Measurements from ENCODE around the gene EIF5B. TPM values are rescaled to one million over a fixed set of nuclear protein-coding genes. Genes with fewer than 3 reads are reported as not detected.
"Not testable (repeated sequence)": the region's sequence is repeated elsewhere in the genome, so short reads cannot be mapped to it uniquely, and the experiment has no call there.

Gene EIF5B
- total RNA-seq, 1 experiment from 2014 or later = 7.2 TPM

DNA sequence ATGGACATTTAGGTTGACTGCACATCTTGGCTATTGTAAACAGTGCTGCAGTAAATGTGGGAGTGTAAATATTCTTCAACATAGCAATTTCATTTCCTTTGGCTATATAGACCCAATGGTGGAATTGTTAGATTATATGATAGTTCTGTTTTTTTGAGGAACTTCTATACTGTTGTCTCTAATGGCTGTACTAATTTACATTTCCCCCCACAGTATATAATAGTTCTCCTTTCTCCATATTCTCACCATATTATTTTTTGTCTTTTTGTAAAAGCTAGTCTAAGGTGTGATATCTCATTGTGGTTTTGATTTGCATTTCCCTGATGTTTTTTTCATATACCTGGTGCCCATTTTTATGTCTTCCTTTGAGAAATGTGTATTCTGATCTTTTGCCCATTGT is 13.0 kb downstream of the EIF5B start:
- in situ Hi-C loops (cut with HindIII; ENCODE audit: low pct_unique_long_range_greater_than_20kb, low sequenced_read_pairs) = no loop called here
- no peak for DNase-seq (ENCODE audit: low read depth, low spot score)

DNA sequence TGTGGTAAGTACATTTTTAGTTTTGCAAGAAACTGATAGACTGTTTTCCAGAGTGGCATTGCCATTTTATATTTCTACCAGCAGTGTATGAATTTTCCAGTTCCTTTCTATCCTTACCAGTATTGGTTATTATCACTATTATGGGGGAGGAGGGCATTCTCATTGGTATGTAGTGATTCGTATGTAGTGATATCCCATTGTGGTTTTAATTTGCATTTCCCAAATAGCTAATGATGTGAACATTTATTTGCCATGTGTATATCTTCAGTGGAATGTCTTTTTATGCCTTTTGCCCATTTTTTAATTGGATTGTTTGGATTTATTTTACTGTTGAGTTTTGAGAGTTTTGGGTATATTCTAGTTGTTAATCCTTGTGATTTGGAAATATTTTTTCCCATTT is 16.9 kb downstream of the EIF5B start:
- in situ Hi-C loops (cut with HindIII; ENCODE audit: low pct_unique_long_range_greater_than_20kb, low sequenced_read_pairs) = no loop called here
- DNase-seq (ENCODE audit: low read depth, low spot score) = no peak

DNA sequence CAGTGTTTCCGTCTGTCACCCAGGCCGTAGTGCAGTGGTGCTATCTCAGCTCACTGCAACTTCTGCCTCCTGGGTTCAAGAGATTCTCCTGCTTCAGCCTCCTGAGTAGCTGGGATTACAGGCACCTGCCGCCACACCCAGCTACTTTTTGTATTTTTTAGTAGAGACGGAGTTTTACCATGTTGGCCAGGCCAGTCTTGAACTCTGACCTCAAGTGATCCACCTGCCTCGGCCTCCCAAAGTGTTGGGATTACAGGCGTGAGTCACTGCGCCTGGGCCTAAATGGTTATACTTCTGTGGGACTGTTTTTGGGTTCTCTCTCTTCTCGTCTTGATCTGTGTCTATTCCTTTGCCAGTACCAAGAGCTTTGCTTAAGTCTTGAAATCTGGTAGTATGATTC is 17.6 kb downstream of the EIF5B start:
- DNase-seq (ENCODE audit: low read depth, low spot score); in situ Hi-C loops (cut with HindIII; ENCODE audit: low pct_unique_long_range_greater_than_20kb, low sequenced_read_pairs): not testable (repeated sequence)

DNA sequence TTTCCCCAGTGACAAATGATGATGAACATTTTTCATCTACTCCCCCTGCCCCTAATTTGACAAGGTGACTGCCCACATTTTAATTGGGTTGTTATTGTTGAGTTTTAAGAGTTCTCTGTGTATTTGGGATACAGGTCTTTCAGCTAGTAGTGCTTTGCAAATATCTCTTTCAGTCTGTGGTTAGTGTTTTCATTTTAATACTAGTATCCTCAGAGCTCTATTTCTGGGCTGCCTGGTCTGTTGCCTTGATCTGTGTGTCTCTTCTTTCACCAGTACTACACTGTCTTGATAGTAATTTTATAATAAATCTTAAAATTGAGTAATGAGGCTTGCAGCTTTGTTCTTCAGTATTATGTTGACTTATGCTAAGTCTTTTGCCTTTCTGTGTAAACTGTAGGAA is 19.7 kb downstream of the EIF5B start:
- in situ Hi-C loops (cut with HindIII; ENCODE audit: low pct_unique_long_range_greater_than_20kb, low sequenced_read_pairs) = no loop called here
- DNase-seq (ENCODE audit: low read depth, low spot score) = no peak

DNA sequence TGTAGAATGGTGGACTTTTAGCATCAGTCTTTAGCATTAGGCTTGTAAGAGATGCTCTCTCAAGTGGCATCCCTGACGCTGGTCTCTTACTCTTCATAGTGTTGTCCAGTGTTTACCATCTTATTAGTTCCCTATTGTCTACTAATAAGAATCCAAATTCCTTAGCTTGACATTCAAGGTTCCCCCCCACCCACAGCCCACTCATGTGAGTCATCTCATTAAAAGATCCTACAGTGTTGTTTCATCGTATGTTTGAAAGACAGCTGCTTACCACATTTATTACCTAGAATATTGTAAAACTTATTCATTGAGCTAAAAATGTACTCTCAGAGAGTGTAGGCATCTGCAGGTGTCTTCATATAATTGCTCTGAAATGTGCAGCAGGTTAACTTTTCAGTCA is 28.5 kb downstream of the EIF5B start:
- in situ Hi-C loops (cut with HindIII; ENCODE audit: low pct_unique_long_range_greater_than_20kb, low sequenced_read_pairs) = no loop called here

DNA sequence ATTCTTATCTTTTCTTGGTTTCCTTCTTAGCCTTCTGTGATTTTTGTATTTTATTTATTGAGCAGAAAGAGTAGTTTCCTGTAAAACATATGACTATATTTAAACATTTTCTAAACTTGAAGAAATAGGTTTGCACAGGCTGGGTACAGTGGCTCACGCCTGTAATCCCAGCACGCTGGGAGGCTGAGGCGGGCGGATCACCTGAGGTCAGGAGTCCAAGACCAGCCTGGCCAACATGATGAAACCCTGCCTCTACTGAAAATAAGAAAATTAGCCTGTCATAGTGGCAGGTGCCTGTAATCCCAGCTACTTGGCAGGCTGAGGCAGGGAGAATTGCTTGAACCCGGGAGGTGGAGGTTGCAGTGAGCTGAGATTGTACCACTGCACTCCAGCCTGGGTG is 31.7 kb downstream of the EIF5B start:
- in situ Hi-C loops (cut with HindIII; ENCODE audit: low pct_unique_long_range_greater_than_20kb, low sequenced_read_pairs) = not testable (repeated sequence)

More for the DNA sequence above, 28.5 kb downstream of the EIF5B start:
- no peak for DNase-seq (ENCODE audit: low read depth, low spot score)

DNA sequence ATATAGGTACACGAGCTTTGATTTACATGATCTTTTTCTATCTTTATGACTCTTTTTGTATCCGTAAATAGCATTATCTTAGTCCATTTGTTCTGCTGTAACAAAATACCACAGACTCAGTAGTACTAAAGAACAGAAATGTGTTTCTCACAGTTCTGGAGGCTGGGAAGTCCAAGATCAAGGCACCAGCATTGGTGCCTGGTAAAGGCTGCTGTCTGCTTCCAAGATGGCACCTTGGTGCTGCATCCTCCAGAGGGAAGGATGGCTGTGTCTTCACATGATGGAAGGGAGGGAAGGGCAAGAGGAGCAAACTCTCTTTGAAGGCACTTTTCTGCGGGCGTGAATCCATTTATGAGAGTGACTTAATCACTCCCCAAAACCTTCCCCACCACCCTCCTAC is 36.0 kb downstream of the EIF5B start:
- no peak for DNase-seq (ENCODE audit: low read depth, low spot score)
- in situ Hi-C loops (cut with HindIII; ENCODE audit: low pct_unique_long_range_greater_than_20kb, low sequenced_read_pairs) = no loop called here

More for the DNA sequence above, 31.7 kb downstream of the EIF5B start:
- DNase-seq (ENCODE audit: low read depth, low spot score) = not testable (repeated sequence)

DNA sequence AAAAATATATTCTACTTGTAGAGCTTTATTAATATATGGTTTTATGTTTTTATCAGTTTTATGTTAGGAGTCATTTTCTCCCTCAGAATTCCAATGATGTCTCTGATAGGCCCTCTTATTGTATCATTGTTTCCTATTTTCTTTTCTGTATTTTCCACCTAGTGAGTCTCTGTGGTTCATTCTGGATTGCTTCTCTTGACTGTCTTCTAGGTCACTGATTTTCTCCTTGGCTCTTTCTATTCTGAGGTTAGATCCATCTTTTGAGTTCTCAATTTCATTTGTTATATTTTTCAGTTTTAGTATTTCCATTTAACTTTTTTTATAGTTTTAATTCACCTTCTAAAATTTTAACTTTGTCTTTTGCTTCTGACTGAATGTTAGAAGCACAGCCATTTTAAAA is 37.6 kb downstream of the EIF5B start:
- in situ Hi-C loops (cut with HindIII; ENCODE audit: low pct_unique_long_range_greater_than_20kb, low sequenced_read_pairs) = no loop called here
- DNase-seq (ENCODE audit: low read depth, low spot score) = no peak

DNA sequence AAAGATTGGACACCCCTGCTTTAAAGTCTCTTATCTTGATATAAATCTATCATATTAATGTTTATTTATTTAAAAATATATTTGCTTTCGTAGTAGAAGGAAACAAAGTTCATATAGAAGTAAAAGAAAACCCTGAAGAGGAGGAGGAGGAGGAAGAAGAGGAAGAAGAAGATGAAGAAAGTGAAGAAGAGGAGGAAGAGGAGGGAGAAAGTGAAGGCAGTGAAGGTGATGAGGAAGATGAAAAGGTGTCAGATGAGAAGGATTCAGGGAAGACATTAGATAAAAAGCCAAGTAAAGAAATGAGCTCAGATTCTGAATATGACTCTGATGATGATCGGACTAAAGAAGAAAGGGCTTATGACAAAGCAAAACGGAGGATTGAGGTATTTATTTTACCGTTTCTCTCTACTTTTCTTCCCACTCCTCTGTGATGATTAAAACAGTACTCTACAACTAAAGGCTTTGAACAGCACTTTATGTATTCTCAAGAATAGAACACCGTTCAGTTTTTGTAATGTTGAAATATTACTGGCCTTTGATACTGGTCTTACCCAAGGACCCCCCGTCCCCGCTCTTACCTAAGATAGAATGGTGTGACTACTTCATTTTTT is 39.2 kb downstream of the EIF5B start:
- in situ Hi-C loops (cut with HindIII; ENCODE audit: low pct_unique_long_range_greater_than_20kb, low sequenced_read_pairs) = no loop called here
- no peak for DNase-seq (ENCODE audit: low read depth, low spot score)

DNA sequence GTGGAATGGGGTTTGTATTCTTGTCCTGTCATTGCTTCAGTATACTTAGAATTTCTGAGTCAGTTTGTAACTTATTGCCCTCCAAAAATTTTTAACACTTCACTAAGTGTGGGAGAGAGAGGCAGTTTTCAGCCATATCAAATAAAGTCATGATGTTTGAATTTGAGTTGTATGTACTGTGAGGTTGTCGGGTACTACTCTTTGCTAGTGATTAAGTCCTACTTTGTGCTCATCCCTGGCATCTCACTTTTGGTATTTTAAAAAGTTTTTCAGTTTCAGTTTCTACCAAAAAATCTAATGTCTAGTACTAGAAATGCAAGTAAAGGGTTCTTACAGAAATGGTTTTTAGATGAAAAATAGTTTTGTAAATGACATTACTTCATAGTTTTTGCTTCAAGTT is 40.7 kb downstream of the EIF5B start:
- in situ Hi-C loops (cut with HindIII; ENCODE audit: low pct_unique_long_range_greater_than_20kb, low sequenced_read_pairs) = no loop called here
- DNase-seq (ENCODE audit: low read depth, low spot score) = no peak

DNA sequence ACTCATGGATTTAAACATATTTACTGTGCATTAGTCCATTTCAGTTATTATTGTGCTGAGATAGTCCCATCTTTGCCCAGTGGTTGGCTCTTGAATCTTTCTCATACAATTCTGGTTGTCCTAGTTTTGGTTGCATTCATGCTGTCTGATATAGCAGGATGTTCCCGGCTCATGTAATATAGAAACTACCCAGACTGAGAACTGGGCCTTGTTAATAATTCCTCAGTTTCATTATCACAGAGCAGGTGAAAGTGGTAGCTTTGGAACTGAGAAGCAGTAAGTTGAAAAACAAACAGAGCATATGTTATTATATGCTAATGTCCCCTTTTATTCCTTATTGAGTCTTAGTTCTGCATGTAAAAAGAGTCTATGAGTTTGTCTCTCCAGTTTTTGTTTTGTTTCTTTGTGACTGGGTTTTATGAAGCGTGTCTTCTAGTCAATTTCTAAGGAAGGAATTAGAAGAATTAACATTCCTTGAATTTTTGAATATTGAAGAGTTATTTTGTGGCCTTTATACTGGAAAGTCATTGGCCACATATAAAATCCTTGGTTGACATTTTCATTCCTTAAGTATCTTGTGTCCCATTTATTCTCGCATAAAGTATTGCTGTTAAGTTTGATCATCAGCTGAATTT is 43.3 kb downstream of the EIF5B start:
- in situ Hi-C loops (cut with HindIII; ENCODE audit: low pct_unique_long_range_greater_than_20kb, low sequenced_read_pairs) = no loop called here

DNA sequence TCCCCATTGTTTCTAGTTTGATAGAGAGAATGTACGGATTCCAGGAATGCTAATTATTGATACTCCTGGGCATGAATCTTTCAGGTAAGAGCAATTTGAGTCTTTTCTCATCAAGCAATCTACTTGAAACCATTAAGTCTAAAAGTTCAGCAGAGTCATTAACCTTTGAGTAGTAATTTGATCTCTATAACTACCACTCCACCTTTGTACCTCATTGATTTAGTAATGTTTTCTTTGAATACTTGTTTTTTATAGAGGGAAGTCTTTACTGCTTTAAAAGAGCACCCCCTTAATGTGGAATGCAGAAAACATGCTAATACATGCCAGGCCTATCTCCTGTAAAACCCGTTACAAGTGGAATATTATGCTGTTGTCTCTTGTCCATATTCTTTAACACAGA is 45.0 kb downstream of the EIF5B start:
- in situ Hi-C loops (cut with HindIII; ENCODE audit: low pct_unique_long_range_greater_than_20kb, low sequenced_read_pairs) = no loop called here
- no peak for DNase-seq (ENCODE audit: low read depth, low spot score)

More for the DNA sequence above, 43.3 kb downstream of the EIF5B start:
- DNase-seq (ENCODE audit: low read depth, low spot score) = no peak

DNA sequence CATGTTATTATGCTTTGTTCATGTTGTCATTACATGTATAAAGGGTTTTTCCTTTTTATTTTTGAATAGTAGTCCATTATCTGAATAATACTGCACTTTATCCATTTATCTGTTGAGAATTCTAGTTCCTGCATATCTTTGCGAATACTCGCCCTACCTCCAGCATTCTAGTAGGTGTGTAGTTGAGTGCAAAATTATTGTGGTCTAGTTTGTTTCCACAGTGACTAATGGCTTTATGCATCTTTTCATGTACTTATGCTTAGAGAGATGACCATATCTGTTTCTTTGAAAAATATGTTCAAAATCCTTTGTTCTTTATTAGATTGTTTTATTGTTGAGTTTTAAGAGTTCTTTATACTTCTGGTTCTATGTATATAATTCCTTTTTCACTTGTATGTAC is 48.8 kb downstream of the EIF5B start:
- no peak for DNase-seq (ENCODE audit: low read depth, low spot score)
- in situ Hi-C loops (cut with HindIII; ENCODE audit: low pct_unique_long_range_greater_than_20kb, low sequenced_read_pairs) = no loop called here

DNA sequence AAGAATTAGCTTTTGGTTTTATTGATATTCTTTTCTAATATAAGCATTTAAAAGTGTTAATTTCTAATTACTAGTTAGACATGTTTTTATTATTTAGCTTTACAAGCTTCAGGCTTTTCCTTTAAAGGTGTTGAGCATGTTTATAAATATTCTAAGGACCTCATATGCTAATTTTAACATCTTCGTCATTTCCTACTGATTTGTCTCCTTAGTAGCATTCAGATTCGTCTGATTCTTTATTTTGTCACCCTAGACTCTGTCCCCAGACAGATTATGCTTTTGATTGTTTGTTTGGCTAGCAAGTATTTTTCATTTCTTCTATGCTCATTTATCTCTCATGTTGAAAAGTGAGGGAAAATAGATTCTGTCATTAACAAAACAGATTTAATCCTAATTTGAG is 51.7 kb downstream of the EIF5B start:
- in situ Hi-C loops (cut with HindIII; ENCODE audit: low pct_unique_long_range_greater_than_20kb, low sequenced_read_pairs) = no loop called here
- DNase-seq (ENCODE audit: low read depth, low spot score) = no peak

DNA sequence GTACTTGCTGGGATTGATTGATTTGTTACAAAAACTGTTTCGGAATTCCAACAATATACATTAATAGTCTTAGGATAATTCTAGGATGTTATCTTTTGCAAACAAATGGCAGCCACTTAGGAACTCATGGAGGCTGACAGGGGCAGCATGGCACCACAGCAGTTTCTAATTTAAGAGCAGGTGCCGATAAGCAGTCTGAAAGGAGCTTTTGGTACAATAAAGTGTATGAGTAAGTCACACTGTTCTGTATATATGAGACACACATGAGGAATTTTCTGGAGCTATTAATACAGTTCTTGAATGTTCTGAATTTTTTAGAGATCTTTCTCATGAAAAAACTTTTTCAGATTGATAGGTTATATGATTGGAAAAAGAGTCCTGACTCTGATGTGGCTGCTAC is 52.2 kb downstream of the EIF5B start:
- in situ Hi-C loops (cut with HindIII; ENCODE audit: low pct_unique_long_range_greater_than_20kb, low sequenced_read_pairs) = no loop called here
- no peak for DNase-seq (ENCODE audit: low read depth, low spot score)

DNA sequence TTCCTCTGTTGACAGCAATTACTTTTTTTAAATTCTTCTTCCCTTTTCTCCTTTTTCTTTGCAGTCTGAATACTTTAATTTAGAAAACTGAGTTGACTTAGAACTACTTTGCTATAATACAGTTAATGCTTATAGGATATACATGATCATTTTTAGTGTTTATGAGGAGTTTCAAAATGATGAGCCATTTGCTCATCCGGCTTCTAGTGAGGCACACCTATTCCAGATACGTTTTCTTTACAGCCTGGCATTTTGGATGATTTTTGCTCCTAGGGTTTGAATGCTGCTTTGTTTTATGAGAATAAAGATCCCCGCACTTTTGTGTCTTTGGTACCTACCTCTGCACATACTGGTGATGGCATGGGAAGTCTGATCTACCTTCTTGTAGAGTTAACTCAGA is 52.8 kb downstream of the EIF5B start:
- in situ Hi-C loops (cut with HindIII; ENCODE audit: low pct_unique_long_range_greater_than_20kb, low sequenced_read_pairs) = no loop called here

DNA sequence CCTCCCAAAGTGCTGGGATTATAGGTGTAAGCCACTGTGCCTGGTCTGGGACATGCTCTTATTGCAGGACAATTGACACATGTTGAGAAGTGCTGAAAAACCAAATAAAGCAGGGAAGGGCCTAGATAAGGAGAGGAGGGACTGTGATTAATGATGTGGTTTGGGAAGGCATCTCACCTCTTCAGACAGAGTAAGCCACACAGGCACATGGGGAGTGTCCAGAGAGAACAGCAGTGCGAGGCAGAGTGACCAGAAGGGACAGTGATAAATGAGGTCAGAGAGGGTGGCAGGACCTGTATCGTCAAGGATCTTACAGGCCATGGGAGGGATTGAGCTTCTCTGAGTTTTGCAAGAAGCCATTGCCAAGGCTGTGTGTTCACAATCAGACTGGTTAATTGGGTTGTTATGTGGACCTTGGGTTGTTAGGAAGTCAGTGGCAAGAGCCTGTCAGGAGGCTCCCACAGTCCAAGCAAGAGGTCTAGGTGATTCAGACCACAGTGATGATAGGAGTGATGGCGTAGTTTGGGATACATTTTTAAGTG is 58.5 kb downstream of the EIF5B start:
- in situ Hi-C loops (cut with HindIII; ENCODE audit: low pct_unique_long_range_greater_than_20kb, low sequenced_read_pairs) = no loop called here
- DNase-seq (ENCODE audit: low read depth, low spot score) = no peak

More for the DNA sequence above, 52.8 kb downstream of the EIF5B start:
- DNase-seq (ENCODE audit: low read depth, low spot score) = no peak

DNA sequence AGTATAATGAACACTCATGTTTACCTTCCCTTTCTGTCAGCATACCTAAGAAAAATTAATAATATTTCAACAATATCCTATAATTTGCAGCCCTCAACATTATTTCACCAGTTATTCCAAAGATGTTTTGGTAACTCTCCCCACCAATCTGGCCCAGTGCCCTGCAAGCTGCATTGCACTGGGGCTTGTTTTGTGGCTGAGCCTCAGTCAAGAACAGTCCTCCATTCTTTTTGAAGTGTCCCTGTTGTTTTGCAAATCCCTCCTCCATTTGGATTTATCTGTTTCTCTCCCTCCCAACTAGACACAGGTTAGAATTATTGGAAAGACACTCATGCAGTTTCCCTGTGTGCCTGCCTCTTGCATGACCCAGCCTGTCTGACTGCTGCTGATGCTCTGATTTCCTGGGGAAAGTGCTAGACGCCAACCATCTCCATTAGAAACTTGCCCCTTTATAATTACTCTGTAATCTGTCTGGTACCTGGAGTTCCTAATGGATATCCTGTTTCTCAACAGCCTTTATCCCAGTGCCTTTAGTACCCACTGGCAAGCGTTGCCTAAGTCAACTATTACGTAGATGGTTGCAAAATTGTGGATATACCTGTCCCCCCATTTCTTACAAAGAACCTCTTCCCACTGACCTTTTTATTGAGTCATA is 60.2 kb downstream of the EIF5B start:
- no peak for DNase-seq (ENCODE audit: low read depth, low spot score)
- in situ Hi-C loops (cut with HindIII; ENCODE audit: low pct_unique_long_range_greater_than_20kb, low sequenced_read_pairs) = no loop called here

DNA sequence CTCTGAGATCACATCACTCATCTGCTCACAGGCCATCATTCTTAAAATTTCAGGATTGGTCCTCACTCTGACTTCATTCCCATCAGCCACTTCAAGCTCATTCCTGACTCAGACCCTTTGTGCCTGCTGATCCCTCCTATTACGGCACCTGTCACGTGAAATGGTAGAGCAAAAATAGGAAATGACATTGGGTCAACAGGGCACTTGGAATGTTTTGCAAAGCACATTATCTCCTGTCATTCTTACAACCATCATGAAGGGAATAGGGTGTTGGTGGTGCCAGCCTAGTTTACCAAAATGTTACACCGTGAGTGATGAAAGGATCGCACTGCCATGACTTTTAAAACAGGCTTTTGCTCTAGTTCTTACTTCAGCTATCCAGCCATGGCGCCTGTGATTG is 61.1 kb downstream of the EIF5B start:
- in situ Hi-C loops (cut with HindIII; ENCODE audit: low pct_unique_long_range_greater_than_20kb, low sequenced_read_pairs) = no loop called here
- DNase-seq (ENCODE audit: low read depth, low spot score) = no peak

All from SK-MEL-5 (cell line).